HG02884 (cell line): ENCODE data around the gene SUMO3.
A peak's percentile ranks its signal among the peaks of the same experiment; 100 is the strongest.

ENCODE experiments used
- ATAC-seq: cut with Tn5 transposase; IDR thresholded peaks from one replicate; pipeline ENCODE4 v1.9.1; 2021; ENCODE audit warnings: mild to moderate bottlenecking, moderate library complexity; ENCODE audit not compliant: unreplicated experiment

SUMO3 gene

DNA sequence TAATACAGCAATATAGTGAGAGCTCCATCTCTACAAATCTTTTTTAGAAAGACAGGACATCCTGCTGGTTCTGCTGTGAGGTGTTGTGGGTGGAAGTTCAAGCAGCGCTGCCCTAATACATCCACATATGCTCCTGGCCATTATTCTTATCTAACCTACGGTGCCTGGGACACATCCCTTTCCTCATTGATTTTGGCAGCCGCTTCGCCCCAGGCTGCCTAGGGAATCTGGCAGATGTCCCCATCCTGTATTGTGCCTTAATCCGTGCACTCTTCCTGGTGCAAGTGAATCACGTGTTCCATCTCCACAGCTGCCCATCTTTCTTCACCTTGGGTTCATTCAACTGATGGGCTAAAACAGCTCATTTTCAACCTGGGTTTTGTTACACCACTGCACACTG lies 13.1 kb downstream of the SUMO3 start:
- no peak for ATAC-seq

DNA sequence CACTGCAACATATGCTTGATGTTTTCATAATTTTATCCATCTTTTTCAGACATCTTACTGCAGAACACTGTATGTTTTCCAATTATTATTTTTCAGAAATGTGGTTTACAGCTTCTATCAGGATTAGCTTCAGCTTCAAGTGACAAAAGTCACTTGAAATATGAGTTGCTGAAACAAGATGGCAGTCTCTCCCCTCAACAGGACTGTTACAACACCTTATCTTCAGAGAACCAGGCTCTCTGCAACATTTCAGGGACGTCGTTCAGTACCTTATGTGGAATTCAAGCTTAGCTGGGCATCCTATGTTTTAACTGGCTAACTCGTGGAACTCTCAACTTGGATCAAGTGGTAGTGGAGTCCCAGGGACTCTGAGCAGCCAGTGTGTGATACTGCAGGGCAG lies 14.2 kb downstream of the SUMO3 start:
- no peak for ATAC-seq

GRCh38 chr21:44802396-44803153 lies 15.3 kb downstream of the SUMO3 start:
- ATAC-seq: no peak

- ATAC-seq: peak; percentile 62
Observed at GRCh38 chr21:44801468-44802395, 16.1 kb downstream of the SUMO3 start, which contains the start of gene UBE2G2. Gene UBE2G2, minus strand, starts transcription at chr21:44801820. Its CDS starts 72 bp downstream, at chr21:44801748.

GRCh38 chr21:44800971-44801467 lies 16.8 kb downstream of the SUMO3 start:
- ATAC-seq: no peak

GRCh38 chr21:44800103-44800502 lies 17.8 kb downstream of the SUMO3 start:
- no peak for ATAC-seq

DNA sequence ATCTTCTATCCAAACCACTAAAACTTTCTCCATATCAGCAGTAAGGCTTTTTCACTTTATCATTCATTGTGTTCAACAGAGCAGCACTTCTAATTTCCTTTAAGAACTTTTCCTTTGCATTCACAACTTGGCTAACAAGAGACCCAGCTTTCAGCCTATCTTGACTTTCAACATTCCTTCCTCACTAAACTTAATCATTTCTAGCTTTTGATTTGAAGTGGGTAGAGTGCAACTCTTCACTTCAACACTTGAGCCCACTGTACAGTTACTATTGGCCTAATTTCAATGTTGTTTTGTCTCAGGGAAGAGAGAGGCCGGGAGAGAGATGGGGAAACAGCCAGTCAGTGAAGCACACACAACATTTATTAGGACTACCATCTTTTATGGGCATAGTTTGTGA lies 18.2 kb downstream of the SUMO3 start:
- no peak for ATAC-seq

- no peak for ATAC-seq
Observed at GRCh38 chr21:44797775-44798174, 20.1 kb downstream of the SUMO3 start.

DNA sequence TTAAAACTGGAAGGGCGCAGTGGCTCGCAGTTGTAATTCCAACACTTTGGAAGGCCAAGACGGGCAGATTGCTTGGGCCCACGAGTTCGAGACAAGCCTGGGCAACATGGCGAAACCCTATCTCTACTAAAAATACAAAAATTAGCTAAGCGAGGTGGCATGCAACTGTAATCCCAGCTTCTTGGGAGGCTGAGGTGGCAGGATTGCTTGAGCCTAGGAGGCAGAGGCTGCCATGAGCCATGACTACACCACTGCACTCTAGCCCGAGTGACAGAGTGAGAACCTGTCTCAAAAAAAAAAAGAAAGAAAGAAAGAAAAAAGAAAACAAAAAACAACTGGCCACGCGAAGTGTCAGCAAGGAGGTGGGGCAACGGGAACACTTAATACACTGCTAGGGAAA lies 22.5 kb downstream of the SUMO3 start:
- no peak for ATAC-seq

DNA sequence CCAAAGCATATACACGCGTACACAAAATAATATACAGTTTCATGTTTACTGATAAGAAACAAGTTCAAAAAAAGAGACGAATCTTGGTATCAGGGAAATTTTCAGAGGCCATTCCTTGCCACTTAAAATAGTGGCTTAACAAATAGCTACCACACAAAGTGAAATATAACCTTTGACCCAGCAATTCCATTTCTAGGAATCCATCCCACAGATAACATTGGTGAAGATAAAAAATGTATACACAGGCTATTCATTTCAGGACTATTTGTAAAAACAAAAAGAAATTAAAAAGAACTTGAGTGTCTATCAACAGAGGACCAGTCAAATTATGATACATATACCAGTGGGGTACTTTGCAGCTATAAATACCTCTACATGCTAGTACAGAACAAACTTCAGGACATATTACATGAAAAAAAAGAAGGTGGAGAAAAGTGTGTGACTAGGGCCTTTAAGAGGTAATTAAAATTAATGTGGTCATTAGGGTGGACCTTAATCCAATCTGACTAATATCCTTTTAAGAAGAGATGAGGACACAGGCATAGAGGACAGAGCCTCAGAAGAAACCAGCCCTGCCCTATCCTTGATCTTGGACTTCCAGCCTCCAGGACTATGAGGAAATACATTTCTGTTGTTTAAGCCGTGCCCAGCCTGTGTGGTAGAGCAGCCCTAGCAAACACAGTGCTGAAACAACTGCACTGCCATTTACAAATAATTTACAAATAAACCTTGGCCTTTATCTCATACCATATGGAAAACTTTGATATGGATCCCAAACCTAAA lies 24.1 kb downstream of the SUMO3 start:
- ATAC-seq: no peak

DNA sequence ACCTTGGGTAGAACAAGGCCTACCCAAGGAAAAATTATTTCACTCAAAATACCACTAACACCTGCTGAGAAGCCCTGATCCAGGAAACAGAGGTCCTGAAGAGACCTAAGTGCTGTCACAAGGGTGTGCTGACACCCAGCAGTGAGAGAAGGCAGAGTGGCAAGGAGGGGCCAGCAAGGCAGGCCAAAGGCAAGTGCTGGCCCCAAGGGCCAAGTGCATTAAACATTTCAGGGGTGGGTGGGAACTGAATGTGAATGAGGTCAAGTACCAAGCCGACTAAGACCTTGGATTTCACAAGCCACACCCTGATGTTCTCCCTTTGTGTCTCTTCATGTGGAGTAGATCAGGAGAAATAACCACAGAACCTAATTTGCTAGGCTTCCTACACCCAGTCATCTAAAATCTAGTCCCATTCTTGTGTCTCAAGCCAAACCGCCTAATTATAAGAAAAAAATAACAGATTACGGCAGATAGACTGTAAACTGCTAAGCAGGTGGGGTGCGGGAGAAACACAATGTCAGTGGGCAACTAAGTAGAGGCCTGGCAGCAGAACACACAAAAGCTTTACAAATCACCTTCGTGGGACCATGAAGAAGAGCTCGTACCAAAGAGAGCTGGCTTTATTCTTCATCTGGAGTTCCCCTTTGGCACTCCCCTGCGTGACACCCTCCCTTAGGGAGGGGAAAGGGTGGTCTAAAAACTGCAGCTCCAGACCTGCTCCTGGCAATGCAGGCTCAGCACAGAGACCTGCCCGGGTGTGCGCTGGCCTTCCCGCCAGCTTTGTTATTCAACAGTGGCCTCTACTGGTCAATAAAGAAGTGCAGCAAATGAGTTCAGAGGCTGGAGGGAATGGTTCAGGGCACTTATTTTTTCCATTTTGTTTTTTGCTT lies 24.9 kb downstream of the SUMO3 start:
- ATAC-seq: no peak

- ATAC-seq: no peak
Observed at GRCh38 chr21:44791993-44792392, 25.9 kb downstream of the SUMO3 start.

DNA sequence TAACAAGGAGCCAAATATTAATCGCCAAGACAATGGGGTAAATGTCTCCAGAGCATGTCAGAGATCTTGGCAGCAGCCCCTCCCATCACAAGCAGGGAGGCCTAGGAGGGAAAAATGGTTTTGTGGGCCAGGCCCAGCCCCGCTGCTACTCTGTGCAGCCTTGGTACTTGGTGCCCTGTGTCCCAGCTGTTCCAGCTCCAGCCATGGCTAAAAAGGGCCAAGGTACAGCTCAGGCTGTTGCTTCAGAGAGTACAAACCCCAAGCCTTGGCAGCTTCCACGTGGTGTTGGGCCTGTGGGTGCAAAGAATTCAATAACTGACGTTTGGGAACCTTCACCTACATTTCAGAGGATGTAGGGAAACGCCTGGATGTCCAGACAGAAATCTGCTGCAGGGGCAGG lies 26.6 kb downstream of the SUMO3 start:
- ATAC-seq: no peak

DNA sequence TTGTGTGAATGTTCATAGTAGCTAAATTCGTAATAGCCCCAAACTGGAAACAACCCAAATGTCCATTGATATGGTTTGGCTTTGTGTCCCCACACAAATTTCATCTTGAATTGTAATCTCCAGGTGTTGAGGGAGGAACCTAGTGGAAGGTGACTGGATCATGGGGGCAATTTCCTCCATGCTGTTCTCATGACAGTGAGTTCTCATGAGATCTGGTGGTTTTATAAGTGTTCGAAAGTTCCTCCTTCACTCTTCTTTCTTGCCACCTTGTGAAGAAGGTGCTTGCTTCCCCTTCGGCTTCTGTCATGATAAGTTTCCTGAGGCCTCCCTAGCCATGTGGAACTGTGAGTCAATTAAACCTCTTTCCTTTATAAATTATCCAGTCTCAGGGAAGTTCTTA lies 27.5 kb downstream of the SUMO3 start:
- ATAC-seq: no peak

DNA sequence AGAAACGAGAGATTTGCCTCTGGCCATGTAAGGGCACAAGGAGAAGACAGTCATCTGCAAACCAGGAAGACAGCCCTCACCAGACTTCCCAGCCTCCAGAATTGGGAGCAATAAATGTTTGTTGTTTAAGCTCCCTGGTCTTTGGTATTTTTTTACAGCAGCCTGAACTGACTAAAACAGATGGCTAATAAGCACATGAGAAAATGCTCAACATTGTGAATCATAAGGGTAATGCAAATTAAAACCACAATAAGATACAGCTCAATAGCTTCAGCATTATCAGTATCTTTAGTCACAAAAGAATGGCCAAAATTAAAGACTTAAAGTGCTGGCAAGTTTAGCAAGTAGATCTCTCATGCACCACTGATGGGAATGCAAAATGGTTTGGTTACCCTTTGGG lies 28.0 kb downstream of the SUMO3 start:
- no peak for ATAC-seq

- ATAC-seq: no peak
Observed at GRCh38 chr21:44785620-44786335, 32.1 kb downstream of the SUMO3 start.

DNA sequence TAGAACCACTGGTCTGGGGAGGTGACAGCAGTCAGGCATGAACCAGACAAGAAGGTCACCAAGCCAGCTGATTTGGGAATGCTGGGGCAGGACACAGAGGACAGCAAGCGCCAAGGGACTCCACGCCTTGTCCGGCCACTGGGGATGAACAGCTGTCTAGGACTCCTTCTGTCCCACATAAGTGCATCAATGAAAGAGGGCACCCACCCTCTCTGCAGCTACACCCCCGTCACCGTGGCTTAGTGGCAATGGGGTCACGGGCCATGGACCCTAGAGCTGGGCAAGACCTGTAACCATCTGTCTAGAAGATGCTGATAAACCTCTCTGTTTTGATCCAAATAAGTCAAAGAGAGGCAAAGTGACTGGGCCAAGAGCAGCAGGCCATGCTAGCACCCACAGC lies 33.1 kb downstream of the SUMO3 start:
- ATAC-seq: no peak

- ATAC-seq: no peak
Observed at GRCh38 chr21:44783020-44783696, 34.7 kb downstream of the SUMO3 start.
